Activated CD8-positive, alpha-beta T cell treated with anti-CD3 and anti-CD28 coated beads for 36 hours (primary cell): ENCODE results near the gene PSORS1C1. TPM values are rescaled to one million over a fixed set of nuclear protein-coding genes. Genes with fewer than 3 reads are reported as not detected.

ENCODE experiments used
- ATAC-seq: fragments of 200-7000 bp; cut with Tn5 transposase; one replicate; pipeline ENCODE4 v1.10.0; 2021; ENCODE audit warnings: mild to moderate bottlenecking, moderate library complexity
- CTCF ChIA-PET: fragments of 350-600 bp; sonication (Branson Sonifier 250); formaldehyde crosslinking; loops from one replicate; lab custom pipeline; 2021; ENCODE audit warnings: antibody characterized with exemption; lab: Charles Lee
- POLR2A ChIA-PET: fragments of 350-600 bp; sonication (Branson Sonifier 250); formaldehyde crosslinking; loops from one replicate; lab custom pipeline; 2021; ENCODE audit warnings: antibody characterized with exemption; lab: Charles Lee
- DNase-seq: peaks from one replicate; pipeline ENCODE4 v3.0.0-alpha.2; 2020
- H3K27ac Mint-ChIP-seq: one replicate; pipeline ENCODE4 v1.8.0; 2021; ENCODE audit warnings: mild to moderate bottlenecking, mixed read lengths
- H3K27me3 Mint-ChIP-seq: one replicate; pipeline ENCODE4 v1.8.0; 2021; ENCODE audit warnings: mixed read lengths
- H3K36me3 Mint-ChIP-seq: one replicate; pipeline ENCODE4 v1.8.0; 2021; ENCODE audit warnings: low read depth, mixed read lengths
- H3K4me1 Mint-ChIP-seq: one replicate; pipeline ENCODE4 v1.8.0; 2021; ENCODE audit warnings: low read depth, mixed read lengths
- H3K4me3 Mint-ChIP-seq: one replicate; pipeline ENCODE4 v1.8.0; 2021; ENCODE audit warnings: mild to moderate bottlenecking, moderate library complexity, mixed read lengths
- H3K9me3 Mint-ChIP-seq: one replicate; pipeline ENCODE4 v1.8.0; 2021; ENCODE audit warnings: mixed read lengths
- intact Hi-C: fragments of 100-400 bp; cut with micrococcal nuclease; formaldehyde crosslinking; loops from one replicate; pipeline ENCODE4 v1.10.0; 2022
- total RNA-seq, 2 experiments: library from RNA; stranded (reverse); gene quantifications; one replicate each; pipeline ENCODE4 v1.2.3, GENCODE V29; 2021
- TF ChIP-seq, protein P1 (sequence below): fragments of 200-600 bp; IDR thresholded peaks from one replicate; pipeline ENCODE4 v1.8.0; 2022; ENCODE audit warnings: antibody characterized with exemption, mild to moderate bottlenecking

The PSORS1C1 gene
- total RNA-seq, 2 experiments from 2014 or later, result not detected

DNA sequence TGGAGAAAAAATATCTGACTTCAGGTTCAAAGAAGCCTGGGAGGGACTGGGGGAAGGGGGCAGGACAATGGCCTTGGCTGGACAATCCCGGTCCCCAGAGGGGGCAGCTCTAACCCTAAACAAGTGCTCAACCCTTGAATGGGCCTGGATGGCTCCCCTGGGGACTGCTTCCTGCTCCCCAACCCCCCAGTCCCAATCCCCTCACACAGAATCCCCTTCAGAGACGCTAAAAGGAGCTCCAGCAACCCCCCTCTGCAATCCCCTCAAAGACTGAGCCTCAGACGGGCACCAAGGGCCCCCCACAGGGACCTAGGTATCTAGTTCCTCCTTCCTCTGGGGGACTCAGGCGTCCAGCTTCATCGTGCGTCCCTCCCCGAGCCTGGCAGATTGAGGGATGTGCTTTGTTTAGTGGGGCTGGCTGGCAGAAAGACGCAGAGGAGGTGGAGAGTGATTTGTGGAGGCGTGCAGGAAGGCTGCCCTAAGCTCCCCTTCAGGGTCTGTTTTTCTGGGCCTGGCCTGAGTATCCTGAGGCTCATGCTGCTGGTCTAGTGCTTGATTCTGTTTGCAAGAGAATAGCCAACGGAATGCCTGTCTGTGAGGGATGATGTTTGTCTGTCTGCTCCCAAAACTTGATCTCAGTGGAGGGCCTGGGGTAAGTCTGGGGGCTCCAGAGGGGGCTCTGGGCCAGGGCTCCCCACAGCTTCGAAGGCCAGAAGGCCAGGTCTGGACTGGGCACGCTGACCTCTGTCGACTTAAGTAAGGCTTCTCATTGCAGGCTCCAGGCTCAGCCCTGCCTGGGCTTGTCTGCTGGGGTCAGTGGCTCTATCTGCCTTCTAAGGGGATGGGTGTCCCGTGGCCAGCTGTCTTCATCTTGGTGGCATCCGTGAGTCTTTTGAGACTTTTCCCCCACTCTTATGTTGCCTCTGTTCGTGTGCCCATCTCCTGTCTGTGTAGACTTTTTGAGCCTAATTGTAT, 57.6 kb downstream of the PSORS1C1 start:
- POLR2A ChIA-PET, result interaction anchor here (0.8 to 1.5 kb wide), 4 partner anchors 9 to 26 kb away, joined by 3 to 5 read pairs (median 4); partner anchors contain the start of gene TCF19
- peaks cover 8% of the 10 kb centered on the region for H3K4me1 Mint-ChIP-seq
- no peaks in the 10 kb centered on the region for H3K9me3 Mint-ChIP-seq
- TF ChIP-seq, protein P1, sequence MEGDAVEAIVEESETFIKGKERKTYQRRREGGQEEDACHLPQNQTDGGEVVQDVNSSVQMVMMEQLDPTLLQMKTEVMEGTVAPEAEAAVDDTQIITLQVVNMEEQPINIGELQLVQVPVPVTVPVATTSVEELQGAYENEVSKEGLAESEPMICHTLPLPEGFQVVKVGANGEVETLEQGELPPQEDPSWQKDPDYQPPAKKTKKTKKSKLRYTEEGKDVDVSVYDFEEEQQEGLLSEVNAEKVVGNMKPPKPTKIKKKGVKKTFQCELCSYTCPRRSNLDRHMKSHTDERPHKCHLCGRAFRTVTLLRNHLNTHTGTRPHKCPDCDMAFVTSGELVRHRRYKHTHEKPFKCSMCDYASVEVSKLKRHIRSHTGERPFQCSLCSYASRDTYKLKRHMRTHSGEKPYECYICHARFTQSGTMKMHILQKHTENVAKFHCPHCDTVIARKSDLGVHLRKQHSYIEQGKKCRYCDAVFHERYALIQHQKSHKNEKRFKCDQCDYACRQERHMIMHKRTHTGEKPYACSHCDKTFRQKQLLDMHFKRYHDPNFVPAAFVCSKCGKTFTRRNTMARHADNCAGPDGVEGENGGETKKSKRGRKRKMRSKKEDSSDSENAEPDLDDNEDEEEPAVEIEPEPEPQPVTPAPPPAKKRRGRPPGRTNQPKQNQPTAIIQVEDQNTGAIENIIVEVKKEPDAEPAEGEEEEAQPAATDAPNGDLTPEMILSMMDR, result no peak
- no peaks in the 10 kb centered on the region for H3K27me3 Mint-ChIP-seq
- H3K36me3 Mint-ChIP-seq, result no peaks in the 10 kb centered on the region
- ATAC-seq (no peak), DNase-seq (no peak)
- CTCF ChIA-PET, result no interaction called here
- intact Hi-C loops, result no loop called here
- H3K27ac Mint-ChIP-seq, result no peak overlapping the region
- no peak overlapping the region for H3K4me3 Mint-ChIP-seq

- Mint-ChIP-seq H3K36me3 (no peaks in the 10 kb centered on the region), H3K4me3 (no peak overlapping the region), H3K4me1 (peaks cover 8% of the 10 kb centered on the region), H3K27ac (no peak overlapping the region), H3K27me3 (no peaks in the 10 kb centered on the region), H3K9me3 (no peaks in the 10 kb centered on the region)
- CTCF ChIA-PET, result no interaction called here
- intact Hi-C loops, result no loop called here
- ATAC-seq (no peak), DNase-seq (no peak)
- POLR2A ChIA-PET, result interaction anchor here (1.5 kb wide), 1 partner anchor 27 kb away, joined by 5 read pairs; no protein-coding TSS in a partner anchor
- TF ChIP-seq, protein P1, result no peak
Observed at GRCh38 chr6:31172973-31173384, 58.4 kb downstream of the PSORS1C1 start.

DNA sequence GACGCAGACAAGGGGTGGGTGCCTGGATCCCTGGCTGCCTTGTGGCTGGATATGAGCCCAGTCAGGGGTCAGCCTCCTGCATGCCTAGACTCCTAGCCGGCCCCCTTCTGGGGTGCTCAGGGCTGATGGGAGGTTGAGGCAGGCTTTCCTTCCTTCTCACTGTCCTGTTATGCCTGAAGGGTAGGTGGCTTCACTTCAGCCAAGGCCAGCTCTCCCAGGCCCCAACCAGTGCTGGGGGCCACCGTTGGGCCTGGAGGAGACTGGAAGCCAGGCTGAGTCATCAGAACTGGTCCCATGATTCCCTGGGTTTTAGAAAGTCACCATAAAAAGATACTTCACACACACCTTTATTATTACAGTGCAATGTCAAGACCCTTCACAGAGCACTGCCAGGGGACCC, 58.8 kb downstream of the PSORS1C1 start:
- POLR2A ChIA-PET, result no interaction called here
- no peaks in the 10 kb centered on the region for H3K36me3 Mint-ChIP-seq

DNA sequence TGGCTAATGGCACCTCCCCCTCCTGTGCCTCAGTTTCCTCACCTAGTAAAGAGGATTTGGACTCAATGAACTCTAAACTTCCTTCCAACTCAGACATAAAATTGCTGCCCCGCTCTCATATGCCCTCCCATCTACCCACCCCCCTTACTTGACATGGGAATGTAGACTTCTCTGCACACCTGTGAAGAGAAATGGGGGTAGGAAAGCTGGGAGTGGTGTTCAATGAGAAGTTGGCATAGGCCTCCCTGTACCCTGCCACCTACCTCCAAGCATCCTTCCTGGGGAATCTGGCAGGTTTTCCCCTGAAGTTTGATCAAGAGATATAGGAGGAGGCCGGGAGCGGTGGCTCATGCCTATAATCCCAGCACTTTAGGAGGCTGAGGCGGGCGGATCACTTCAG, 59.8 kb downstream of the PSORS1C1 start:
- Mint-ChIP-seq H3K4me1 (peaks cover 15% of the 10 kb centered on the region), H3K4me3 (no peak overlapping the region), H3K27me3 (no peaks in the 10 kb centered on the region), H3K9me3 (no peaks in the 10 kb centered on the region), H3K27ac (no peak overlapping the region), H3K36me3 (no peaks in the 10 kb centered on the region)
- DNase-seq (no peak), ATAC-seq (no peak)
- CTCF ChIA-PET, result no interaction called here
- intact Hi-C loops, result no loop called here
- POLR2A ChIA-PET, result no interaction called here
- TF ChIP-seq, protein P1, result no peak

More for the DNA sequence above, 58.8 kb downstream of the PSORS1C1 start:
- ATAC-seq (no peak), DNase-seq (no peak)
- intact Hi-C loops, result no loop called here
- CTCF ChIA-PET, result no interaction called here
- Mint-ChIP-seq H3K4me1 (peaks cover 8% of the 10 kb centered on the region), H3K27ac (no peak overlapping the region), H3K4me3 (no peak overlapping the region), H3K9me3 (no peaks in the 10 kb centered on the region), H3K27me3 (no peaks in the 10 kb centered on the region)
- TF ChIP-seq, protein P1, result no peak

DNA sequence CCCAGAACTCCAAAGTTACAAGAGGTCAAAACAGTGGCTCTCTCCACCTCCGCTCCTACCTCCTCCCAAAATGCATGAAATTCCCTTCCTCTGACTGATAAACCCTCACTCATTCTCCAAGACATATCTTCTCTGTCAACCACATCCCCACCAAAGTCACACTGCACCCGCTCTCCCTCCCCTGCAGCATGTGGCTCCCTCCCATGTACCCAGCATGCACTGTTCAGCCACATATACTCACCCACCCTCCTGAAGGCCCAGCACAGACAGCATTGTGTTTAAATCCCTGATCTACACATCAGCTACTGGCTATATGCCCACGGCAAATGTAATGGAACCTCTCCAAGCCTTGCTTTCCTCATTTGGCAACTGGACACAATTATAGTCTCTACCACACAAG, 61.4 kb downstream of the PSORS1C1 start:
- POLR2A ChIA-PET, result interaction anchor here (0.6 to 1.1 kb wide), 2 partner anchors 17 to 1531 kb away, joined by 3 read pairs; partner anchors contain the start of gene TCF19
- peak; percentile 62 for ATAC-seq

More for the DNA sequence above, 61.4 kb downstream of the PSORS1C1 start:
- TF ChIP-seq, protein P1, result no peak
- Mint-ChIP-seq H3K27ac (peak overlapping the region; percentile 58), H3K9me3 (no peaks in the 10 kb centered on the region), H3K36me3 (no peaks in the 10 kb centered on the region), H3K4me1 (peaks cover 15% of the 10 kb centered on the region), H3K27me3 (no peaks in the 10 kb centered on the region), H3K4me3 (no peak overlapping the region)
- intact Hi-C loops, result no loop called here
- CTCF ChIA-PET, result interaction anchor here (0.7 to 1.2 kb wide), 3 partner anchors 11 to 17 kb away, joined by 3 to 5 read pairs (median 3); partner anchors contain the start of gene TCF19
- DNase-seq, result peak; percentile 40
